Central memory CD8-positive, alpha-beta T cell (primary cell): ENCODE results near the gene FRMD5.
A peak's percentile ranks its signal among the peaks of the same experiment; 100 is the strongest.

ENCODE experiments used
- ATAC-seq: fragments of 150-1000 bp; cut with Tn5 transposase; replicated peaks from 2 replicates; pipeline ENCODE4 v1.10.0; 2022; ENCODE audit warnings: mild to moderate bottlenecking, moderate FRiP score, moderate number of reproducible peaks; ENCODE audit not compliant: poor library complexity, severe bottlenecking; ENCODE audit errors: extremely low read depth
- DNase-seq, 2 donors: peaks; one replicate each; pipeline ENCODE4 v3.0.0; 2021; ENCODE audit warnings: low spot score in 2 of 2
- H3K27ac Mint-ChIP-seq: one replicate; pipeline ENCODE4 v1.8.0; 2022; ENCODE audit warnings: low read depth, mild to moderate bottlenecking, moderate library complexity, mixed read lengths
- H3K27me3 Mint-ChIP-seq: one replicate; pipeline ENCODE4 v1.8.0; 2022; ENCODE audit warnings: mixed read lengths
- H3K36me3 Mint-ChIP-seq: one replicate; pipeline ENCODE4 v1.8.0; 2022; ENCODE audit warnings: mild to moderate bottlenecking, moderate library complexity, mixed read lengths; ENCODE audit not compliant: insufficient read depth
- H3K4me1 Mint-ChIP-seq: one replicate; pipeline ENCODE4 v1.8.0; 2022; ENCODE audit warnings: mixed read lengths
- H3K4me3 Mint-ChIP-seq: one replicate; pipeline ENCODE4 v1.8.0; 2022; ENCODE audit warnings: mild to moderate bottlenecking, moderate library complexity, mixed read lengths
- H3K9me3 Mint-ChIP-seq: one replicate; pipeline ENCODE4 v1.8.0; 2022; ENCODE audit warnings: mixed read lengths

The FRMD5 gene

GRCh38 chr15:43821505-43821904 lies 373.6 kb downstream of the FRMD5 start:
- Mint-ChIP-seq H3K36me3 (peaks cover 26% of the 10 kb centered on the region), H3K27me3 (no peaks in the 10 kb centered on the region), H3K9me3 (no peaks in the 10 kb centered on the region), H3K4me3 (peak overlapping the region; percentile 53), H3K4me1 (peaks cover 30% of the 10 kb centered on the region), H3K27ac (peak overlapping the region; percentile 69)
- ATAC-seq: no peak
- no peak for DNase-seq
